ENCODE results near the gene PAX9.

PAX9 gene

GRCh38 chr14:36625014-36625413, 36.6 kb upstream of the PAX9 start:
- no peak for DNase-seq (ENCODE audit: low read depth)
- TF ChIP-seq, protein P1, sequence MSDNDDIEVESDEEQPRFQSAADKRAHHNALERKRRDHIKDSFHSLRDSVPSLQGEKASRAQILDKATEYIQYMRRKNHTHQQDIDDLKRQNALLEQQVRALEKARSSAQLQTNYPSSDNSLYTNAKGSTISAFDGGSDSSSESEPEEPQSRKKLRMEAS (IDR thresholded peaks at IDR 0.05; ENCODE audit: low read depth, low read length) = no peak
- TF ChIP-seq POLR2A (IDR thresholded peaks at IDR 0.05; ENCODE audit: extremely low read depth, insufficient read length) = no peak
- TF ChIP-seq, protein P2, sequence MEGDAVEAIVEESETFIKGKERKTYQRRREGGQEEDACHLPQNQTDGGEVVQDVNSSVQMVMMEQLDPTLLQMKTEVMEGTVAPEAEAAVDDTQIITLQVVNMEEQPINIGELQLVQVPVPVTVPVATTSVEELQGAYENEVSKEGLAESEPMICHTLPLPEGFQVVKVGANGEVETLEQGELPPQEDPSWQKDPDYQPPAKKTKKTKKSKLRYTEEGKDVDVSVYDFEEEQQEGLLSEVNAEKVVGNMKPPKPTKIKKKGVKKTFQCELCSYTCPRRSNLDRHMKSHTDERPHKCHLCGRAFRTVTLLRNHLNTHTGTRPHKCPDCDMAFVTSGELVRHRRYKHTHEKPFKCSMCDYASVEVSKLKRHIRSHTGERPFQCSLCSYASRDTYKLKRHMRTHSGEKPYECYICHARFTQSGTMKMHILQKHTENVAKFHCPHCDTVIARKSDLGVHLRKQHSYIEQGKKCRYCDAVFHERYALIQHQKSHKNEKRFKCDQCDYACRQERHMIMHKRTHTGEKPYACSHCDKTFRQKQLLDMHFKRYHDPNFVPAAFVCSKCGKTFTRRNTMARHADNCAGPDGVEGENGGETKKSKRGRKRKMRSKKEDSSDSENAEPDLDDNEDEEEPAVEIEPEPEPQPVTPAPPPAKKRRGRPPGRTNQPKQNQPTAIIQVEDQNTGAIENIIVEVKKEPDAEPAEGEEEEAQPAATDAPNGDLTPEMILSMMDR (IDR thresholded peaks at IDR 0.05; ENCODE audit: low read depth, low read length) = no peak
- TF ChIP-seq MYC (IDR thresholded peaks at IDR 0.05; ENCODE audit: low read depth, low read length) = no peak
- H3K4me3 ChIP-seq (ENCODE audit: low read depth, low read length) = no peak overlapping the region

GRCh38 chr14:36625436-36625835, 36.2 kb upstream of the PAX9 start:
- no peak for DNase-seq (ENCODE audit: low read depth)

GRCh38 chr14:36626151-36626550, 35.5 kb upstream of the PAX9 start:
- no peak overlapping the region for H3K4me3 ChIP-seq (ENCODE audit: low read depth, low read length)
- DNase-seq (ENCODE audit: low read depth) = no peak
- TF ChIP-seq, protein P1 (IDR thresholded peaks at IDR 0.05; ENCODE audit: low read depth, low read length) = no peak
- TF ChIP-seq MYC (IDR thresholded peaks at IDR 0.05; ENCODE audit: low read depth, low read length) = no peak
- TF ChIP-seq POLR2A (IDR thresholded peaks at IDR 0.05; ENCODE audit: extremely low read depth, insufficient read length) = no peak
- TF ChIP-seq, protein P2 (IDR thresholded peaks at IDR 0.05; ENCODE audit: low read depth, low read length) = no peak

More at GRCh38 chr14:36625436-36625835, 36.2 kb upstream of the PAX9 start:
- TF ChIP-seq, protein P2 (IDR thresholded peaks at IDR 0.05; ENCODE audit: low read depth, low read length) = no peak
- TF ChIP-seq POLR2A (IDR thresholded peaks at IDR 0.05; ENCODE audit: extremely low read depth, insufficient read length) = no peak
- no peak overlapping the region for H3K4me3 ChIP-seq (ENCODE audit: low read depth, low read length)

- TF ChIP-seq, protein P1 (IDR thresholded peaks at IDR 0.05; ENCODE audit: low read depth, low read length) = no peak
- TF ChIP-seq, protein P2 (IDR thresholded peaks at IDR 0.05; ENCODE audit: low read depth, low read length) = no peak
- TF ChIP-seq MYC (IDR thresholded peaks at IDR 0.05; ENCODE audit: low read depth, low read length) = no peak
- no peak for TF ChIP-seq POLR2A (IDR thresholded peaks at IDR 0.05; ENCODE audit: extremely low read depth, insufficient read length)
- no peak for DNase-seq (ENCODE audit: low read depth)
Observed at GRCh38 chr14:36627981-36628380, 33.7 kb upstream of the PAX9 start.

GRCh38 chr14:36633580-36633979, 28.1 kb upstream of the PAX9 start:
- H3K4me3 ChIP-seq (ENCODE audit: low read depth, low read length) = no peak overlapping the region
- no peak for TF ChIP-seq POLR2A (IDR thresholded peaks at IDR 0.05; ENCODE audit: extremely low read depth, insufficient read length)
- TF ChIP-seq, protein P2 (IDR thresholded peaks at IDR 0.05; ENCODE audit: low read depth, low read length) = no peak
- TF ChIP-seq, protein P1 (IDR thresholded peaks at IDR 0.05; ENCODE audit: low read depth, low read length) = no peak
- TF ChIP-seq MYC (IDR thresholded peaks at IDR 0.05; ENCODE audit: low read depth, low read length) = no peak
- DNase-seq (ENCODE audit: low read depth) = no peak

More at GRCh38 chr14:36627981-36628380, 33.7 kb upstream of the PAX9 start:
- H3K4me3 ChIP-seq (ENCODE audit: low read depth, low read length) = no peak overlapping the region

Data from NB4 (cell line).